GM12891 (cell line): ENCODE data around the gene SLC35A4.
"Not testable (repeated sequence)": the region's sequence is repeated elsewhere in the genome, so short reads cannot be mapped to it uniquely, and the experiment has no call there.

Experiments
- DNase-seq: peaks from one replicate; pipeline ENCODE4 v3.0.0; 2011; ENCODE audit warnings: low spot score; ENCODE audit not compliant: insufficient read length
- FAIRE-seq: peaks from 2 replicates; lab custom pipeline; 2011; peaks lifted over from hg19 to GRCh38; lab: Jason Lieb, UNC
- PAX5 ChIP-seq: IDR thresholded peaks from 2 replicates; pipeline ENCODE4 v1.6.1; 2011; ENCODE audit warnings: low read length, moderate library complexity, mild to moderate bottlenecking; ENCODE audit not compliant: insufficient read depth, severe bottlenecking
- POLR2A ChIP-seq: IDR thresholded peaks from 2 replicates; pipeline ENCODE4 v1.6.1; 2011; ENCODE audit warnings: low read depth, low read length, control low read depth
- POLR2AphosphoS5 ChIP-seq: IDR thresholded peaks from 2 replicates; pipeline ENCODE4 v1.6.1; 2011; ENCODE audit warnings: low read depth, low read length, control low read depth
- POU2F2 ChIP-seq: IDR thresholded peaks from 2 replicates; pipeline ENCODE4 v1.6.1; 2011; ENCODE audit warnings: low read depth, mild to moderate bottlenecking, control low read depth, low read length, moderate library complexity
- SPI1 ChIP-seq: IDR thresholded peaks from 2 replicates; pipeline ENCODE4 v1.6.1; 2011; ENCODE audit warnings: low read depth, low read length, control low read depth
- TAF1 ChIP-seq: IDR thresholded peaks from 2 replicates; pipeline ENCODE4 v1.6.1; 2011; ENCODE audit warnings: low read depth, low read length, control low read depth

Gene SLC35A4

GRCh38 chr5:140602147-140602546 is 37.5 kb downstream of the SLC35A4 start:
- TF ChIP-seq TAF1 = no peak
- TF ChIP-seq PAX5 = no peak
- TF ChIP-seq POLR2AphosphoS5 = no peak
- TF ChIP-seq POU2F2 = no peak
- TF ChIP-seq SPI1 = no peak
- no peak for TF ChIP-seq POLR2A
- FAIRE-seq (no peak), DNase-seq (no peak)

GRCh38 chr5:140603446-140603698 is 38.7 kb downstream of the SLC35A4 start:
- DNase-seq, FAIRE-seq: not testable (repeated sequence)

- TF ChIP-seq POLR2A (no peak), POLR2AphosphoS5 (no peak), TAF1 (no peak), SPI1 (no peak), POU2F2 (no peak), PAX5 (no peak)
- DNase-seq (no peak), FAIRE-seq (no peak)
These were observed 39.1 kb downstream of the SLC35A4 start for GRCh38 chr5:140603734-140604133.

GRCh38 chr5:140605879-140606278 is 41.3 kb downstream of the SLC35A4 start:
- TF ChIP-seq POU2F2 = no peak
- TF ChIP-seq POLR2AphosphoS5 = no peak
- no peak for TF ChIP-seq TAF1
- no peak for TF ChIP-seq POLR2A
- no peak for TF ChIP-seq PAX5
- no peak for TF ChIP-seq SPI1
- FAIRE-seq (no peak), DNase-seq (no peak)

GRCh38 chr5:140607031-140607430 is 42.4 kb downstream of the SLC35A4 start:
- no peak for FAIRE-seq

DNA sequence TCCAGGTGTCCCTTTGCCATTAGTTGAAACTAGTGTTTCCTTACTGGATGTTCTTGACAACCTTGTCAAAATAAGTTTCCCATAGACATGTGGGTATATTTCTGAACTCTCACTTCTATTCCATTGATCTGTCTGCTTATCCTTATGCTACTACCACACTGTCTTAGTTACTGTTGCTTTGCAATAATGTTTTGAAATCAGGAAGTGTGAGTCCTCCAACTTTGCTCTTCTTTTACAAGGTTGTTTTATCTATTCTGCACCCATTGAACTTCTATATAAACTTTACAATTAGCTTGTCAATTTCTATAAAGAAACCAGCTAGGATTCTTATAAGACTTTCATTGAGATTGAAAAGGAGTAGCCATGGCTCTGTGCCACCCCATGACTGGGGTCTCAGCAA is 44.1 kb downstream of the SLC35A4 start:
- TF ChIP-seq POU2F2 (no peak), TAF1 (no peak), PAX5 (no peak), POLR2A (no peak), SPI1 (no peak), POLR2AphosphoS5 (no peak)
- no peak for DNase-seq
- no peak for FAIRE-seq

More at GRCh38 chr5:140607031-140607430, 42.4 kb downstream of the SLC35A4 start:
- DNase-seq = no peak
- TF ChIP-seq TAF1 = no peak
- TF ChIP-seq POLR2A = no peak
- TF ChIP-seq POLR2AphosphoS5 = no peak
- TF ChIP-seq PAX5 = no peak
- TF ChIP-seq SPI1 = no peak
- no peak for TF ChIP-seq POU2F2

GRCh38 chr5:140609126-140609525 is 44.5 kb downstream of the SLC35A4 start:
- no peak for DNase-seq
- TF ChIP-seq POLR2AphosphoS5 (no peak), POU2F2 (no peak), POLR2A (no peak), SPI1 (no peak), PAX5 (no peak), TAF1 (no peak)
- FAIRE-seq = no peak

DNA sequence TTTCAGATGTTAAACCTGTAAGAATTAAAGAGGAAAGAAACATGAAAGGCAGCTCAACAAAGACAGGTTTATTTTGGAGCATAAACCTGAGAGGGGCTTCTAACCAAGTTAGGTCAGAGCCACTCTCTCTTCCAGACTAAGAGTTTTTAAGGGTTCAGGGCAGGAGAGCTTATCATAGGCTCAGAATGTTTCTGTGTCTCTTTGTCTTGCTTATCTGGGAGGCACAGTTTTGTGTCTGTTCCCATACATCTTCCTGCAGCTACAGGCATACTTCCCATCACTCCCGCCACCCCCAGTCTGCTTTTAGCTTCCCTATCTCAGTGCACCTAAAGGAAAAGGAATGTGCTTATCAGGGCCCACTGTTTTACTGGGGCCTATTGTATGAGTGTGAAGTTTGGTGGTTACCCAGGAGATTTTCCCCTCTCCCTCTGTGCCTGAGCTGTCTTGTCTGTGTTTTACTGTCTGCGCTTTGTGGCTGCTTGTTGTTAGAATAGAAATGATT is 46.4 kb downstream of the SLC35A4 start:
- TF ChIP-seq SPI1 (no peak), PAX5 (no peak), POU2F2 (no peak), POLR2A (no peak), TAF1 (no peak), POLR2AphosphoS5 (no peak)
- no peak for DNase-seq
- no peak for FAIRE-seq
